Breast epithelium (tissue), 3 donors: ENCODE results near the gene HOXB9.

Source experiments
- POLR2A ChIP-seq: fragments of 450-650 bp; IDR thresholded peaks from one replicate; pipeline ENCODE4 v1.6.1; 2016; ENCODE audit warnings: antibody characterized with exemption, mild to moderate bottlenecking, moderate library complexity
- POLR2AphosphoS5 ChIP-seq, 3 donors: sonication (generic); formaldehyde crosslinking; IDR thresholded peaks; one replicate each; pipeline ENCODE4 v1.6.1; 2017; ENCODE audit warnings: antibody characterized with exemption in 3 of 3
- TF ChIP-seq, protein P1 (sequence below), 3 donors: fragments of 450-650 bp; IDR thresholded peaks; one replicate each; pipeline ENCODE4 v1.5.1; 2016 to 2017; ENCODE audit warnings: antibody characterized with exemption in 3 of 3, mild to moderate bottlenecking in 3 of 3, moderate library complexity in 3 of 3

DNA sequence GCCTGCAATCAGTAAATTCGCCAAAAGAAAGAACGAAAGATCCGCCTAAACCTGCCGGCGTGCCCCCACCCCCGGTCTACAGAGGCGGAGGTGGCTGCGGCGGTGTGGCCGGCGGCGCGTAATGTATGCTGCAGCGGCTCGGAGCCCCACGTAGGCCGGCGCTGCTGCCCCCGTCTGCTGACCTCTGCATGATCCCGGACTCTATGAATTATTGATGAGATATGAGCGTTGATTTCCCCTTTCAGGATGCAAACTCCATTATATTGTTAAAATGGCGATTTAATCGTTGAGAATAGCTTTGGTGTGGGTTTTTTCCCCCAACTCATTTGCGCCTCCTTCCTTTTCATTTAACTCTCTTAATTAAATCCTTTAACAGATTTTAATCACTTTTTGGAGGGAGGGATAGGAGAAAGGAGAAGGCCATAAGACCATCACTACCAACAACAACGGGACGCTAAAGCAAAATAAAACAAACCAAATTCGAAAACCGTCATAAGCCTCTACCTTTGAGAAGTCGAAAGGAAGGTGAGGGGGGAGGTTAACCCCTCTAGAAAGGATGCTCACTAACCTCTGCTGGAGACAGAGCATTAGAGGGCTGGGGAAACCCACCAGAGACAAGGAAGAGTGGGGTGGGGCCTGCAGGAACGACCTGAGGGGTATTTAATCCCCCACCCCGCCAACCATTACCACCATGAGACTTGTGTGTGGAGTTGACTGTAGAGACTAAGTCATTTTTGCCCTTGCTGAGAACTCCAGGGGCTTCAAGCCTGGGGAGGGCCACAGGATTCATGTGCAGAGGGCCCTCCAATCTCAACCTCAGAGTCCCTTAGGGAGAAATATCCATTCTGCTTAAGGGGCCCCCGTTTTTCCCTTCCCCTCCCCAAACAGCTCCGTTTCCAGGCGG lies 39.6 kb downstream of the HOXB9 start:
- TF ChIP-seq, protein P1, sequence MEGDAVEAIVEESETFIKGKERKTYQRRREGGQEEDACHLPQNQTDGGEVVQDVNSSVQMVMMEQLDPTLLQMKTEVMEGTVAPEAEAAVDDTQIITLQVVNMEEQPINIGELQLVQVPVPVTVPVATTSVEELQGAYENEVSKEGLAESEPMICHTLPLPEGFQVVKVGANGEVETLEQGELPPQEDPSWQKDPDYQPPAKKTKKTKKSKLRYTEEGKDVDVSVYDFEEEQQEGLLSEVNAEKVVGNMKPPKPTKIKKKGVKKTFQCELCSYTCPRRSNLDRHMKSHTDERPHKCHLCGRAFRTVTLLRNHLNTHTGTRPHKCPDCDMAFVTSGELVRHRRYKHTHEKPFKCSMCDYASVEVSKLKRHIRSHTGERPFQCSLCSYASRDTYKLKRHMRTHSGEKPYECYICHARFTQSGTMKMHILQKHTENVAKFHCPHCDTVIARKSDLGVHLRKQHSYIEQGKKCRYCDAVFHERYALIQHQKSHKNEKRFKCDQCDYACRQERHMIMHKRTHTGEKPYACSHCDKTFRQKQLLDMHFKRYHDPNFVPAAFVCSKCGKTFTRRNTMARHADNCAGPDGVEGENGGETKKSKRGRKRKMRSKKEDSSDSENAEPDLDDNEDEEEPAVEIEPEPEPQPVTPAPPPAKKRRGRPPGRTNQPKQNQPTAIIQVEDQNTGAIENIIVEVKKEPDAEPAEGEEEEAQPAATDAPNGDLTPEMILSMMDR (IDR thresholded peaks at IDR 0.05), result no peak
- TF ChIP-seq POLR2A, result no peak
- no peak for TF ChIP-seq POLR2AphosphoS5 (IDR thresholded peaks at IDR 0.05)
